IPS-18c (cell line): ENCODE results near the gene HOXB6.

Experiments used
- H3K4me3 ChIP-seq: 2 replicates; pipeline ENCODE4 v1.7.0; 2013; ENCODE audit warnings: low read depth, mild to moderate bottlenecking, low read length, moderate library complexity; ENCODE audit not compliant: insufficient read depth
- H3K9me3 ChIP-seq: one replicate; pipeline ENCODE4 v1.6.1; 2013; ENCODE audit warnings: mild to moderate bottlenecking, low read length, moderate library complexity; ENCODE audit not compliant: control insufficient read depth, insufficient read depth

HOXB6 gene

DNA sequence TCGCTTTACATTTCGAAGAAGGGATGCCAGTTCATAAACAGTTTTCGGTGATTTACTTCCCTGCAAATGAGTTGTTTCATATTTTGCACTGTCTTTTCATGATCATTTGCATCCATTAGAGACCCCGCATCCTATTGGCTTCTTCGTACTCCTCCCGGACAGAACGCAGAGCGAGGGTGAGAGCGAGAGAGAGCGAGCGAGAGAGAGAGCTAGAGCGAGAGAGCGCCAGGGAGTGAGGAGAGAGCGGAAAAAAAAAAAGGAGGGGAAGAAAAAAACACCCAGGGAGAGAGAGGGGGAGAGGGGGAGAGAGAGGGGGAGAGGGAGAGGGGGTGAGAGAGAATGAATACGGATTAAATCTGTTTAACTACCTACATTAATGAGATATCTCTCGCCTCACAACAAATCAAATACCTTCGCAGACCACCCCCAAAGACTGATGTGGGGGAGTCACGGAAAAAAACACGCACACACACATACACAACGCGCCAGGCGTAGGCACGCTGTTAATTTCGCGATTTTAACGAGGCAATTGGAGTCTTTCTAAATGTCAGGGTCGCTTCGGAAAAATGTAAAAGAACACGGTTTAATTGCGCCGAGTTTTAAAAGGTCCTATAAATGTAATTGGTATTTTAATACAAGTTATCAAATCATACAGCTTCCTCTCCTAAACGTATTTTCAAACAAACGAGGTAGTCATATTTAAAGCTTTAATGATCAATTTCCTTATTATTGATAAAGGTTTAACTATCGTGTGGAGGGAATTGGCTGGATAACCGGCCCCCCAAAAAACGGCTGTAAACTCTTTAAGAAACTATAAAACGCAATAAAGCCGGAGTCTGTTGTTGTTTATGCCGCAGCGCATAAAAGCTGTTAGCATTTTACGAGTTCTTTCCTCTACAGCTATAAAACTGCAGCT is 10.5 kb upstream of the HOXB6 start, which contains the start of gene HOXB8:
TSS of gene HOXB8 (minus strand) at position 246 of the 916 bp plus-strand sequence. CDS start 588 bp downstream, outside the sequence.
- Histone ChIP-seq H3K9me3 (no peaks in the 10 kb centered on the region), H3K4me3 (no peak within 1 kb of the TSS)

DNA sequence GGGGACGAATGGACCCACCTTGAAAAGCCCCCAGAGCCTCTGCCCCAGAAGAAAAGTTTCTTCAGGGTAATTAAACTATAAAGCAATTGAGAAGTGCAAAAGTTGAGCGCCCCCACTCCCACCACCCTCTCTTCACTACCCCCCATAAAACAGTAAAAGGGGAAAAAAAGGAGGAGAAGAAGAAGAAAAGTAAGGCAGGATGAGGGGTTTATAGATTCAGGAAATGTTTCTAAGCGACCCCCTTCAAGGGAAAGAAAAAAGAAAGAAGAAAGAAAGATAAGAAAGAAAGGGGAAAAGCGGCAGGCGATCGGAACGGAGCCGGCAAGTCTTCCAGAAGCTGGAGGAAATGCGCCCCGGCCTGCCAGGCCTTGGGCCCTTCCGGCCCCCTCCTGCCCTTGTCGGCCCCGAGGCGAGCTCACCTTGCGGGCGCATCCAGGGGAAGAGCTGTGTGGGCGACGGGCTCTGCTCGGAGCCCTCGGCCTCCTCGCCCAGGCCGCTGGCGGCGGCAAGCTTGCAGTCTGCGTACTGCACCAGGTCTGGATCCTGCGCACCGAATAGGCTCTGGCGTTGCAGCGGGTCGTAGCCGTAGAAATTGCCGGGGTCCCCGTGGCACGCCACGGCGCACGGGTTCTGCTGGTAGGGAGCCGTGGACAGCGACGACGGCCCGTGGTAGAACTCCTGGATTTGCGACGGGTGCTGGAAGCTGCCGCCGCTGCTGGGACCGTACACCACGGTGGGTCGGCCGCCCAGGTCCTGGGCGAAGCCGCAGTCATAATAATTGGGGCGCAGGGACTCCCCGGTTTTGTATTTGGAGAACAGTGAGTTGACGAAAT is 9.3 kb upstream of the HOXB6 start:
- Histone ChIP-seq H3K9me3 (no peaks in the 10 kb centered on the region), H3K4me3 (no peak overlapping the region)

DNA sequence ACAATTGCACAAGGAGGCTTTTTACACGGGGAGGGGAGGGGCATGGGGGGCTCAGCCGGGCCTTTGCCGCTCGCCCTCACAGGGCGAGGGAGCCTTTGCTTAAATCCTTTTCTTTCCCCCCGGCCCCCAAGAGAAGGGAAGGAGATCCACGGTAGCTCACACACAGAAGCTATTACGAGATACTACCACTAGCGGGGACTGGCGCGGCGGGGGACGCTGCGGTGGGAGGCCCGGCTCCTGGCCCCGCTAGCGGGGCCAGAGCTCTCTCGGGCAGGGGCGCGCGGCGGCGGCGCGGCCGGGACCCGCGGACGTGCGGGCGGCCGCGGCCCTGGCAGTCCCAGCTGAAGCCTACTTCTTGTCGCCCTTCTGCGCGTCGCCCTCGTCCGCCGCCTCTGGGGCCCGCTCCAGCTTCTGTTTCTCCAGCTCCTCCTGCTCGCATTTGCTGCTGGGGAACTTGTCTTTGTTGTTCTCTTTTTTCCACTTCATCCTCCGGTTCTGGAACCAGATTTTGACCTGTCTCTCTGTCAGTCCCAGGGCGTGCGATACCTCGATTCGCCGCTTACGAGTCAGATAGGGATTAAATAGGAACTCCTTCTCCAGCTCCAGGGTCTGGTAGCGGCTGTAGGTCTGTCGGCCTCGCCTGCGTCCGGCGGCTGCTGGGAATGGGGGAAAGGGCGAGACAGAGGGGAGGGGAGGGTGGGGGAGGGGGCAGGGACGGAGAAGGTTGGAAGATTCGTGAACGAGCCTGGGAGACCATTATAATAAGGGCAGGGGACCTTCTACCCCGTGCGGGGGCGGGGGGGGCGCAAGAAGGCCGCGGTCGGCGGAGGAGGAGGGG is 8.3 kb upstream of the HOXB6 start:
- Histone ChIP-seq H3K9me3 (peaks cover 2% of the 10 kb centered on the region), H3K4me3 (no peak overlapping the region)

DNA sequence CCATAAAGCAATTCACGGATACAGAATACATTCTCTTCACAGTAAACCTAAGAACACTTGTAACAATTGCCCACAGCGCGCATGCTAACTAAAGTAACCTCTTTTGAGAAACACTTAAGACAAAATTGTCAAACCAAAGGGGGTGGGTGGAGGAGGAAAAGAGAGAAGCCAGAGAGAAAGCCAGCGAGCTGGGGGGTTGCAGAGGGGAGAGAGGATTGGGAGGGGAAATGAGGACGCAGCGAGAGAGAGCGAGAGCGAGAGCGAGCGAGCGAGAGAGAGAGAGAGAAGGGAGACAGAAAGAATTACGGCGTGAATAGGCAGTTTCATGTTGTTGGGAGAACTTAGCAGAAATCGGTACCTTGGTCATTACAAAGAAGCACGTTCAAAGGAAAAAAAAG is 7.7 kb upstream of the HOXB6 start:
- Histone ChIP-seq H3K9me3 (peaks cover 2% of the 10 kb centered on the region), H3K4me3 (no peak overlapping the region)

DNA sequence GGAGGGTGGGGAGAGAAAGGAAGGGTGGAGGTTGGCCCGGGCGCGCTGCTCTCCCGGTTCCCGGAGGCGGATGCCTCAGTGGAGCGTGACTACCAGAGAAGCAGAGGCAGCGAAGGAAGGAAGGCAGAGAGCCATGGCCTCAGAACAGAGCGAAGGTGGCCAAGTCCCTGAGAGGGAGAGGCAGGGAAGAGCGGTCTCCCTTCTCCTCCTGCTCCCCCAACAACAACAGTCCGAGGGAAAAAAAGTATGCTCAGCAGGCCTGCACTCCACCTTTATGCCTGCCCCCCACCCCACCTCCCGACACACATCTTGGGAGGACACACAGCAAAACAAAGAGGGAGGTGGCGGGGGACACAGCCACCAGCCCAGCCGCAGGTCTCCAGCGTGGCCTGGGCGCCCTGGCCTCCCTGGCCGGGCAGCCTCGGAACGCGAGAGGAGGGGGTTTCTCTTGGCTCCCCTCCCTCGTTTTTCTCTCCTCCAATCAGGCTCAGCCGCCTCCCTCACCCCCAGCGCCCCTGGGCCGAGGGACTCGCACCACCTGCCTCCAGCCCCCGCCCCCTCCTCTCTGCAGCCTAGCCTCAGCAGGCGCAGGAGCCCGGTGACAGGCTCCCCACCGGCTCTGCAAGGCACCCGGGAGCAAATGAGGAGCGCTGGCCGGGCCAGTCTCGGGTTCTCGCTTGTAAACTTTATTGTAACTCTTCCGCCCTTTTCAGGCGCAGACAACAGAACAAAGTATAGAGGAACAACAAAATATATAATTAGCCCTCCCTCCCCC is 7.1 kb upstream of the HOXB6 start:
- Histone ChIP-seq H3K4me3 (no peak overlapping the region), H3K9me3 (peaks cover 2% of the 10 kb centered on the region)

DNA sequence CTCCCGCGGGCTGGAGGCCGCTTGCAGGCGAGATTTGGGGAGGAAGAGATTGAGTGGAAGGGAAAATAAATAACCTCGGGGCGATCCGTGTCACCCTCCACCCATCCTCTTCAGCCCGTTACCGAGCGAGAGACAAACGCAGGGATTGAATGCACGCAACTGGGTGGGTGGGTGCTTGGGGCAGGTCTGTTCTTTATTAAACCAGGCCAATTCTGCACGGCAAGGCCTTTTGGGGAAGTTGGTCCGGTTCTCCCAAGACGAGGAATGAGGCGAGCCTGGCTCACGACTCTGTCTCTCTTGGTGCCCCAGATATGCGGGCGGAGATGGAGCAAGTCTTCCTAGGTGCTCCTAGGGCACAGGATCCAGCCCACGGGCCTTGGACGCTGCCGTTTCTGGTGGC is 6.4 kb upstream of the HOXB6 start:
- peaks cover 2% of the 10 kb centered on the region for H3K9me3 ChIP-seq
- no peak overlapping the region for H3K4me3 ChIP-seq

DNA sequence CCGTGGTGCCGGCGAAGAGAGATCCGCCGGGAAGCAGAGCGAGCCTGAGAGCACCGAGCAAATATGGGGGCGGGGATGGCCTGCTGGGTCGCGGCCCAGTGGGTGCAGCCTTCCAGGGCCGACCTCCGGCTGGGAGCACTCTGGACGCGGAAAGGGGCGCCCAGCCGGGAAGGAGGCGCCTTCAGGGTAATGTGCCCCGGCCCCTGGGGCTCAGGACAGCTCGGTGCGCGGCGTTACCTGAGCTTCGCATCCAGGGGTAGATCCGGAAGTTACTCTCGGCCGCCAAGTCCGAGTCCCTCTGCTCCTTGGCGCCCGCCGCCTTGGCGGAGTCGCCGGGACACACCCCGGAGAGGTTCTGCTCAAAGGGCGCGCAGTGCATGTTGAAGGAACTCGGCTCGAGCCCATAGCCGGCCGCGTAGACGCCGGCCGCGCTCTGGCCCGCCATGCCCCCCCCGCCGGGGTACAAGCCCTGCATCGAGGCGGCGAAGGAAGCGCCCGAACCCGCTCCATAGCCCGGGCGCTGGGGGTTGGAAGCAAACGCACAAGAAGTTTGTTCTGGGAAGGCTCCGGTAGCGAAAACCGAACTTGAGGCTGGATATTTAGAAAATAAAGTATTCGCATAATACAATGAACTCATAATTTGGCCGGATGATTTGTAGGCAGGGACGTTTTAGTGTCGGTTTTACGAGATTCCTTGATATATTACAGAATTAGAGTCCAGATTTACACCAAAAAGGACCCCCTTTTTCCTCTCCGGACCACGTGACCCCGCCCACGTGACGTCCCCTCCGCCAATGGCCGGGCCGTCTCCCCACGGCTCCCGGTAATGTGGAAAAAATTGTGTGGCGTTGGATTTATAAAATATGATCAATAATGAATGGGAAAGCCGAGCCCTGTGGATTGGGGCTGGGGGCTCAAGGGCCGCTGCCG is 5.8 kb upstream of the HOXB6 start, which contains the start of gene HOXB7:
TSS of gene HOXB7 (minus strand) at position 736 of the 930 bp plus-strand sequence. CDS start at position 637, 99 bp downstream.
- peaks cover 2% of the 10 kb centered on the region for H3K9me3 ChIP-seq
- peak within 1 kb of the TSS; percentile 24 for H3K4me3 ChIP-seq

DNA sequence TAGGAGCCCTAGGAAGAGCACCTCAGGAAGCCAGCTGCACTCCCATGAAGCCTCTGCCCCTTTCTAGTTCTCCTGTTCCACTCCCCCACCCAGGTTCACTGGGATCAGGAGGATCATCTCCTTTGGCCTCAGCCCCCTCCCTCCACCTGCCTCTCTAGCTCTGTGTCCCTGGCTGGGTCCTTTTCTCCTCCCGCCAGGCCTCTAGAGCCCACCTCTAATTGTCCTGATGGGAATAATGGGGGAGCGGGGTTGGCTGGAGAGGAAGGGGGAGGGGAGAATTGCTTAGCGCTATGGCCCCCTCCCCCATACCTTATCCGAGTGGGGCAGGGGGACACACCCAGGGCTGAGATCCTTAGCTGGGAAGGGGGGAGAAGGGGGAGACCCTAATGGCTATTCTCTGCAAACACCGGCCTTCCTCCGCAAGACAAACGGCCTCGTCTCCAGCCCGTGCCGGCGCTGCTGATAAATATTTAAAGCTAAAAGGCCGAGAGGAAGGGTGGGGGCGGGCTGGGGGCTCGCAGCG is 5.0 kb upstream of the HOXB6 start:
- H3K9me3 ChIP-seq = peaks cover 2% of the 10 kb centered on the region
- peak overlapping the region; percentile 24; the same call in 1 of the 2 replicates for H3K4me3 ChIP-seq

DNA sequence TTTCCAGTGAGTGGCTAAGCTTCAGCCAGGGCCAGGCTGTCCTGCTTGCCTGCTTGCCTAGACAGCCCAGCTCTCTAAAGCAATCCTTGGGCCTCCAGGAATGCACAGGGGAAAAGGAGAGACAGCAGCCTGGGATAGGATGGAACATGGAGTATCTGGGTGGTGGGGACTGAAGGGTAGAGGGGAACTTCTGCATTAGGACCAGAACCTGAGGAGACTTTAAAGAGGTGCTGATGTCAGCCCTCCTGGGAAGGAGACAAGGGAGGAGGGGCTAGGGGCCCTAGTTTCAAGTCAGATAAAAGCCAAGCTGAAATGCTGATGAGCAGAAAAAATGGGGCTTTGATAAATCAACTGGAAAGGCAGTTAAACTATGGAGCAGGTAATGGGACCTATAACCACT is 4.2 kb upstream of the HOXB6 start:
- Histone ChIP-seq H3K9me3 (peaks cover 2% of the 10 kb centered on the region), H3K4me3 (no peak overlapping the region)

DNA sequence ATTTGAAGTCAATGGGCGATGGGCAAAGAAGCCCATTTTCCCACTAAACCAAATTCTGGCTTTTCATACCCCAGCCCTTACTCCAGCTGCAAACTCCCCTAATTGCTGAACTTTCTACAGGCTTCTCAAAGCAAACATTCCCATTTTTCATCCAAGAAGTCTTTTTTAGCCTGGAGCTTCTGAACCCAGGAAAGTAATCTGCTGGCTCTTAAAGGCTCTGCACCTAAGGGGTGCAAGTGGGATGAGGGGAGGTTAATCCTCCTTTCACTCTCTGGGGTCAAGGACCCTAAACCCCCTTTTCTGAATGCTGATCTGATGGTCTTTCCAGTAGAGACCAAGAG is 3.7 kb upstream of the HOXB6 start:
- no peak overlapping the region for H3K4me3 ChIP-seq

DNA sequence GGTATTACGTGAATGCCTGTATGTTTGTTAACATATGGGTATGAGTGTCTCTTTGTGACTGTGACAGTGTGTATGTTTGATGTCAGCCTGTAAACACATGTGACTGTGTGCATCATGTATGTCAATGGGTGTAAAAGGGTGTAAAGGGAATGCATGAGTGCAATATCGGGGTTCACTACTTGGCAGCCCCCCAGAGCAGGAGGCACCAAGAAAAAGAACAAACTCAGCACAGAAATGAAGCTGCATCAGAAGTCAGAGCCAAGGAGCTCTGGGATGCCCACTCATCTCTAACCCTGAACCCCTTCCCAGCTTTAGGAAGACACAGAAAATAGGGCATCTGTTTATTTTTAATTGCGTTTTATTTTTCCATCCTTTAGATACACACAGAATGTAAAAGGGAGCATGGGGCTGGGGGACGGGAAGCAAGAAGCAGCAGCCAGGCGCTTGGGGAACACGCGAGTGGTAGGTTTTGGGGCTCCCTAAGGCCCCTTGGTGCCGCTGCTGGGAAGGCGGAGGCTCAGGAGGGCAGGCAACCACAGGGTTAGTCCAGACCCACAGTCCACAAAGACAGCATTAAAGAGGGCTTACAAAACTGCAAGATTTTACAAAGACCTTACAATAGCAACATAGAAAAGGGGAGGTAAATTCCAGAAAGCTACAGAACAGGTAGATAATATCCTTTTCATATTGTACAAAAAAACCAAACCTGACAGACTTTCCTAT is 2.3 kb upstream of the HOXB6 start:
- Histone ChIP-seq H3K4me3 (no peak overlapping the region), H3K9me3 (peaks cover 2% of the 10 kb centered on the region)

More for the DNA sequence above, 3.7 kb upstream of the HOXB6 start:
- peaks cover 2% of the 10 kb centered on the region for H3K9me3 ChIP-seq

DNA sequence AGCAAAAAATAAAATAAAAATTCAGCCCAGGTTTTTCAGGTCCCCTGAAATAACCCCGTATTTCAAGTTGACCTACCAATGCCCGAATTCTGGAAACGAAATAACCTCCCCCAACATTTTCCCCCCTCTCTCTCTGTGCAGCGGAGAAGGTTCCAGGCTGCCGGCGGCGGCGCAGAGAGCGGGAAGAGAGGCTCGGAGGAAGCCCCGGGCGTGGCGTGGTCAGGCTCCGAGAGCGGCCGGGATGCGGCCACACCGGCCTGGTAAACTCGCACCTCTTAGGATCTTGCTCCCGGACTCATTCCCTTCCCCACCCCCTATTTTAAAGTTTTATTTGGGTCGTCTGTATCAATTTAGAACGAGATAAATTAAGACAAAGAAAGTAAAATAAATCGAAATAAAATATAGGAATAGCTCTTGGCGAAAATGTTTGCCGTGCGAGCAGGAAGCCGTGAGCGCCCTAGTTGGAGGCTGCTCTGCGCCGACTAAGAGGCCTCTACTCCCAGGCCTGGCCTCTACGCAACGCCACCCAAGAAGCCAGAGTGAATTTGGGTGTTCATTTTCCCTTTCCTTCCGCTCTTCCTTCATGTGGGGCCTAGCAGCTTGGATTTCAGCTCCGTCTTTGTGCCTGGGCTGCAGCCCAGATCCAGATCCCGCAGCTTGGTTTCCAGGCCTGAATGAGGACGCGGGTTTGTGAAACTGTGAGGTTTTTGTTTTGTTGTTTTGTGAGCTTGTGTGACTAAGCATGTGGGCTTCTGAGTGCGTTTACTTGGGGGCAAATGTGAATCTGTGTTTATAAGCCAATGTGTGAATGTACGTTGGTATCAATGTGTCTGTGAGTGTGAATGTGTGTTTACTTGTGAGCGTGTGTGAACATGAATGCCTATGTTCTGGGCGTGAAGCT is 1.5 kb upstream of the HOXB6 start:
- Histone ChIP-seq H3K9me3 (peaks cover 2% of the 10 kb centered on the region), H3K4me3 (no peak overlapping the region)

DNA sequence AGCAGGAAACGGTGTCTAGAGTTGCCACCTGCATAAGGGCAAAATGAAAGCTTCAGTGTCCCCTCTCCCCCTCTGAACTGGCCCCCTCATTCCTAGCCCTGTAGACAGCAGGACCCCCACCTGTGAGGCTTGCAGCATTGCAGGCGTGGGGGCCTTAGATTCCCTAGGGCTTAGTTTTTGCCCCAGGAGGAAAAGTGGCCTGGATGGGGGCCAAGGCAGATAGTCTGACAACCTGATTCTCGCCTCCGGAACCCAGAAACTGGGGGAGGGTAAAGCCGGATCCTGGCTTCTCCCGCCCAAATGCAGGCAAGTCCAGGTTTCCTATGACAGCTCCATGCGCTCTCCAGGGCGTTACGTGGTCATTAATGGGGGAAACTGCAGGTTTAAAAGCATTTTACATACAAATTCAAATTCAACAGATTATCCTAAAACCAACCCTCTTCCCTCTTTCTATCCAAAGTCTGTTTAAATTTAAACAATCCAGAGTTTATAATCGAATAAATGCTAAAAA is 678 bp upstream of the HOXB6 start:
- Histone ChIP-seq H3K9me3 (peaks cover 2% of the 10 kb centered on the region), H3K4me3 (no peak overlapping the region)
